ENCODE measurements around the gene SLC17A7. TPM values are rescaled to one million over a fixed set of nuclear protein-coding genes. Genes with fewer than 3 reads are reported as not detected.

The SLC17A7 gene
- 1 to 10 TPM in 3 of 4 donors, under 1 TPM in 1; 0.60 to 1.2 (median 1.1) TPM for total RNA-seq

- H3K4me1 ChIP-seq, result peaks cover 34% of the 10 kb centered on the region
- H3K36me3 ChIP-seq, result peaks cover 2% of the 10 kb centered on the region
- TF ChIP-seq POLR2A (IDR thresholded peaks at IDR 0.05), result no peak
- no peak for TF ChIP-seq EP300 (IDR thresholded peaks at IDR 0.05)
- no peak for TF ChIP-seq CTCF (IDR thresholded peaks at IDR 0.05)
- no peak for TF ChIP-seq POLR2AphosphoS5 (IDR thresholded peaks at IDR 0.05)
- peak within 1 kb of the TSS; percentile 70 for H3K27ac ChIP-seq
- peak; percentile 89 for DNase-seq (ENCODE audit: low spot score in 2 of 2)
- H3K9me3 ChIP-seq, result no peaks in the 10 kb centered on the region
- WGBS, result 4% methylated on average over 28 of the region's 56 CpGs
- H3K27me3 ChIP-seq, result peaks cover 56% of the 10 kb centered on the region
- H3K4me3 ChIP-seq, result peak within 1 kb of the TSS; percentile 78
Observed at GRCh38 chr19:49441210-49441959, at the start of gene SLC17A7. TSS of gene SLC17A7 (minus strand) at chr19:49441527. CDS start at chr19:49441379, 148 bp downstream.

- Histone ChIP-seq H3K27me3 (no peaks in the 10 kb centered on the region), H3K4me1 (peaks cover 34% of the 10 kb centered on the region), H3K36me3 (peaks cover 38% of the 10 kb centered on the region), H3K4me3 (peak overlapping the region; percentile 89), H3K9me3 (no peaks in the 10 kb centered on the region), H3K27ac (peak overlapping the region; percentile 92)
- no peak for DNase-seq (ENCODE audit: low spot score in 2 of 2)
- 95% methylated on average over 23 of the region's 27 CpGs for WGBS
- TF ChIP-seq POLR2A (IDR thresholded peaks at IDR 0.05), result no peak
- TF ChIP-seq CTCF (IDR thresholded peaks at IDR 0.05), result no peak
- TF ChIP-seq POLR2AphosphoS5 (IDR thresholded peaks at IDR 0.05), result no peak
- no peak for TF ChIP-seq EP300 (IDR thresholded peaks at IDR 0.05)
Observed at GRCh38 chr19:49490287-49491029, 49.1 kb upstream of the SLC17A7 start.

DNA sequence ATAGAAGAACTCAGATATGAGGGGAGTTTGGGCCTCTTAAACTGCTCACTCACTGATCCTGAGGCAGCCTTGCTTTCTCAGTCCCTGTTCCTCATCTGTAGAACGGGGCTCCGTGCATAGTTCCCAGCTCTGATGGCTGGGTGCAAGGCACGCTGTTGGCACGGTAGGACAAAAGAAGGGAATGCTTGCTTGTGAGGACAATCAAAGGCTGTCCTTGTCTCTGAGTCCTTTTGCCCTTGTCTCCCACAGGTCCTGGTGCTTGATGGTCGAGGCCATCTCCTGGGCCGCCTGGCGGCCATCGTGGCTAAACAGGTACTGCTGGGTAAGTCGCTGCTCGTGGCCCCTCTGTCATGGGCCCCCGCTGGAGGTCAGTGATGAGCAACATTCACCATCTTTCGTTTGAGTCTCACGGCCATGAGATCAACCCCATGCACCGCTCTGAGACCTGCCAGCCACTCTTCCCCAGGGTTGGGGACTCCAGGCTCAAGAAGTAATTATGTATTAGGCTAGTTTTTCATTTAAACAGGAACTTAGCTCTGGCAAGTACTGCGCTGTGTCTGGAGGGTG is 48.4 kb upstream of the SLC17A7 start:
- Histone ChIP-seq H3K27ac (peak overlapping the region; percentile 92), H3K4me1 (peaks cover 30% of the 10 kb centered on the region), H3K36me3 (peaks cover 38% of the 10 kb centered on the region), H3K9me3 (no peaks in the 10 kb centered on the region), H3K27me3 (no peaks in the 10 kb centered on the region), H3K4me3 (peak overlapping the region; percentile 89)
- no peak for TF ChIP-seq CTCF (IDR thresholded peaks at IDR 0.05)
- no peak for TF ChIP-seq EP300 (IDR thresholded peaks at IDR 0.05)
- no peak for TF ChIP-seq POLR2AphosphoS5 (IDR thresholded peaks at IDR 0.05)
- no peak for TF ChIP-seq POLR2A (IDR thresholded peaks at IDR 0.05)
- DNase-seq (ENCODE audit: low spot score in 2 of 2), result no peak
- WGBS, result 66% methylated on average over 13 of the region's 15 CpGs

DNA sequence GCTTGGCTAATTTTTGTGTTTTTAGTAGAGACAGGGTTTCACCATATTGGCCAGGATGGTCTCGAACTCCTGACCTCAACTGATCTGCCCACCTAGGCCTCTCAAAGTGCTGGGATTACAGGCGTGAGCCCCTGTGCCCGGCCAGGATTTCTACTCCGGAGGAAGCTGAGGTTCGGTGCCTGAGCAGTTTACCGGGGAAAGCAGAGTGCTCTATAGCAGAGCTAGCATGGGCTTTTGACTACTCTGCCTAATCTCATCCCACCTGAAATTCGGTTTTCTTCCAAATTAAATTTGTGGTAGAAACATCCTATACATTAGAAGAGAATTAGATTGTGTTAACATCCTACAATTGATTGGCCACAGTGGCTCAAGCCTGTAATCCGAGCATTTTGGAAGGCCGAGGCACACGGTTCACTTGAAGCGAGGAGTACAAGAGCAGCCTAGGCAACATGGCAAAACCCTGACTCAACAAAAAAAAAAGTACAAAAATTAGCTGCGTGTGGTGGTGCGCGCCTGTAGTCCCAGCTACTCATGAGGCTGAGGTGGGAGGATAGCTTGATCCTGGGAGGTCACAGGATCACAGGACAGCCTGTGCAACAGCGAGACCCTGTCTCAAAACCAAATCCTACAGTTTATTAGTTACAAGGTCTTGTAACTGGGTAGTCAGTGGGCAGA is 47.7 kb upstream of the SLC17A7 start:
- no peaks in the 10 kb centered on the region for H3K27me3 ChIP-seq
- H3K9me3 ChIP-seq, result no peaks in the 10 kb centered on the region
- peaks cover 30% of the 10 kb centered on the region for H3K4me1 ChIP-seq
- H3K27ac ChIP-seq, result peak overlapping the region; percentile 92
- TF ChIP-seq EP300 (IDR thresholded peaks at IDR 0.05) (no peak), CTCF (IDR thresholded peaks at IDR 0.05) (no peak), POLR2A (IDR thresholded peaks at IDR 0.05) (no peak), POLR2AphosphoS5 (IDR thresholded peaks at IDR 0.05) (no peak)
- 17% methylated on average over 15 of the region's 15 CpGs for whole genome bisulfite sequencing
- no peak for DNase-seq (ENCODE audit: low spot score in 2 of 2)
- peak overlapping the region; percentile 89 for H3K4me3 ChIP-seq
- H3K36me3 ChIP-seq, result peaks cover 38% of the 10 kb centered on the region

Measured in suprapubic skin (tissue), 4 donors.